ENCODE measurements around the gene HP1BP3. TPM values are rescaled to one million over a fixed set of nuclear protein-coding genes. Genes with fewer than 3 reads are reported as not detected.
A peak's percentile ranks its signal among the peaks of the same experiment; 100 is the strongest.

HP1BP3 gene
- total and polyA plus RNA-seq, 12 donors = 52.5 to 229 (median 178) TPM

DNA sequence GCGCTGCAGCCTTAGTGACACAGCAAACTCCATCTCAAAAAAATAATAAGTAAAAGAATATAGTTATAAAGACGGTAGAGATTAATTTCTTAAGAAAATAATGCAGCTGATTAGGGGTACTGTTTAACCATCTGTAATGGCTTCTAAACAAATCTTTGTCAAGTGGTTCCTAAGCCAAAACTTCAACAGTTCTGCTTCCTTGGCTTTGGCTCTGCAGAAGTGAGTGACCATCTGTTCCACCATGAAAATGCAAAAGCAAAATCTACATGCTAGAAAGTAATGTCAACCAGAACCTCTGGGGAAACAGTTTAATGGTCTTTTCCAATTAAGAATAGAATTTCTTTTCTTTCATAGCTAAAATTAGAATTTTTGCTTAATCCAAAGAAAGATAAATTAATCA lies 46.3 kb downstream of the HP1BP3 start:
- H3K4me1 ChIP-seq (replicated peaks in 1 of 2) = peaks cover 0 to 9% of the 10 kb centered on the region in 2 donors
- no peaks in the 10 kb centered on the region for H3K27me3 ChIP-seq
- H3K4me3 ChIP-seq = no peak overlapping the region
- DNase-seq = no peak
- H3K36me3 ChIP-seq (replicated peaks in 1 of 2) = peaks cover 0 to 76% of the 10 kb centered on the region in 2 donors
- no peaks in the 10 kb centered on the region for H3K9me3 ChIP-seq (replicated peaks in 1 of 3)
- H3K27ac ChIP-seq = no peak overlapping the region
- TF ChIP-seq, protein P1, sequence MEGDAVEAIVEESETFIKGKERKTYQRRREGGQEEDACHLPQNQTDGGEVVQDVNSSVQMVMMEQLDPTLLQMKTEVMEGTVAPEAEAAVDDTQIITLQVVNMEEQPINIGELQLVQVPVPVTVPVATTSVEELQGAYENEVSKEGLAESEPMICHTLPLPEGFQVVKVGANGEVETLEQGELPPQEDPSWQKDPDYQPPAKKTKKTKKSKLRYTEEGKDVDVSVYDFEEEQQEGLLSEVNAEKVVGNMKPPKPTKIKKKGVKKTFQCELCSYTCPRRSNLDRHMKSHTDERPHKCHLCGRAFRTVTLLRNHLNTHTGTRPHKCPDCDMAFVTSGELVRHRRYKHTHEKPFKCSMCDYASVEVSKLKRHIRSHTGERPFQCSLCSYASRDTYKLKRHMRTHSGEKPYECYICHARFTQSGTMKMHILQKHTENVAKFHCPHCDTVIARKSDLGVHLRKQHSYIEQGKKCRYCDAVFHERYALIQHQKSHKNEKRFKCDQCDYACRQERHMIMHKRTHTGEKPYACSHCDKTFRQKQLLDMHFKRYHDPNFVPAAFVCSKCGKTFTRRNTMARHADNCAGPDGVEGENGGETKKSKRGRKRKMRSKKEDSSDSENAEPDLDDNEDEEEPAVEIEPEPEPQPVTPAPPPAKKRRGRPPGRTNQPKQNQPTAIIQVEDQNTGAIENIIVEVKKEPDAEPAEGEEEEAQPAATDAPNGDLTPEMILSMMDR (IDR thresholded peaks at IDR 0.05) = no peak
- TF ChIP-seq POLR2A (IDR thresholded peaks at IDR 0.05) = no peak
- 85 to 92% (median 87%) methylated on average over 2 of the region's 2 CpGs for WGBS, 4 donors
- intact Hi-C loops (cut with DNase I) = no loop called here

DNA sequence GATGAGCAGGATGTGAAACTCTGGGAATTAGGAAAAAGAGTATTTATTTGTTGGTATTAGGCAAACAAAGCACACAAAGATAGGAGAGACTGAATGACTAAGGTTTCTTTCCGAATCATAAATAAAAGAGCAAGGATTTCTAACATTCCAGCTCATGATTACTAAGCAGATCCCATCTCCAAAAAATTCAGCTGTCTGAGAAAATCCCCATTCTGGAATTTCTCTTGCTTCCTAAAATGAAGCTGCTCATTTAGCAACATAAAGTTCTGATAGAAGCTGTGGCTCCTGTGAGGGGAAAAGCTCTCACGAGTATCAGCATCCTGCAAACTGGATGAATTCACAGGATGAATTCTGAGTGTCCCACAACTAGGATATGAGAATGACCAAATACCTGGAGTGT lies 47.9 kb downstream of the HP1BP3 start:
- no peak for DNase-seq
- intact Hi-C loops (cut with DNase I) = no loop called here
- TF ChIP-seq POLR2A (IDR thresholded peaks at IDR 0.05) = no peak
- TF ChIP-seq, protein P1 (IDR thresholded peaks at IDR 0.05) = no peak

DNA sequence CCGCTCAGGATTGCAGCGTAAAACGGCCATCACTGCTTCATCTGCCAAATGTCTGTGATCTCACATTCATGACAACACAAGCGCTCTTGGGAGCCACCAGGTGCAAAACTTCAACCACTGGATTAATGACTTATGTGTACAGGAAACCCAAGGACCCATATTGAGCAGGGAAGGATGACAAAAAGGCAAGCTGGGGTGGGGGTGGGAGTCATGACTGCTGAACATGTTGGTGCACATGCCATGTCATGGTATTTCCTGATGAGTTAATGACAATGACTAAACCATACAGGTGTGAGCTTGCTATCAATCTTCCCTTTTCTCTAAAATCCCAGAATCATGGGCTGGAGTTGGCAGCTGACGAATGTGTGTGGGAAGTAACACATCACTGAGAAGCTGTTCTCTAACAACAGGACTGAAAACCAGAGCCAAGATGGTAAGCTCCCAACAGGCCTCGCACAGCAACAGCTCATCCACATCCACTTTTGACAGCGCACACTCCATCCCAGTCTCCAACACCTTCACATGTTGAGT lies 51.5 kb downstream of the HP1BP3 start:
- peak in 2 of 7 donors; percentile 19 to 52 for DNase-seq
- TF ChIP-seq POLR2A (IDR thresholded peaks at IDR 0.05) = no peak
- TF ChIP-seq, protein P1 (IDR thresholded peaks at IDR 0.05) = no peak
- no peak overlapping the region for H3K4me3 ChIP-seq
- WGBS, 4 donors = 92 to 98% (median 96%) methylated on average over 7 of the region's 7 CpGs
- peaks cover 16 to 24% of the 10 kb centered on the region in 2 donors for H3K4me1 ChIP-seq (replicated peaks in 1 of 2)
- peaks cover 0 to 24% of the 10 kb centered on the region in 2 donors for H3K36me3 ChIP-seq (replicated peaks in 1 of 2)
- intact Hi-C loops (cut with DNase I) = no loop called here
- H3K9me3 ChIP-seq (replicated peaks in 1 of 3) = no peaks in the 10 kb centered on the region
- no peak overlapping the region for H3K27ac ChIP-seq
- no peaks in the 10 kb centered on the region for H3K27me3 ChIP-seq

More for the DNA sequence above, 47.9 kb downstream of the HP1BP3 start:
- H3K4me3 ChIP-seq = no peak overlapping the region
- no peaks in the 10 kb centered on the region for H3K27me3 ChIP-seq
- WGBS, 4 donors = 43 to 57% (median 49%) methylated on average over 2 of the region's 2 CpGs
- peaks cover 0 to 60% of the 10 kb centered on the region in 2 donors for H3K36me3 ChIP-seq (replicated peaks in 1 of 2)
- no peaks in the 10 kb centered on the region for H3K9me3 ChIP-seq (replicated peaks in 1 of 3)
- peaks cover 0 to 9% of the 10 kb centered on the region in 2 donors for H3K4me1 ChIP-seq (replicated peaks in 1 of 2)
- H3K27ac ChIP-seq = peak overlapping the region in 3 of 5 donors; percentile 12 to 54 (median 52)

DNA sequence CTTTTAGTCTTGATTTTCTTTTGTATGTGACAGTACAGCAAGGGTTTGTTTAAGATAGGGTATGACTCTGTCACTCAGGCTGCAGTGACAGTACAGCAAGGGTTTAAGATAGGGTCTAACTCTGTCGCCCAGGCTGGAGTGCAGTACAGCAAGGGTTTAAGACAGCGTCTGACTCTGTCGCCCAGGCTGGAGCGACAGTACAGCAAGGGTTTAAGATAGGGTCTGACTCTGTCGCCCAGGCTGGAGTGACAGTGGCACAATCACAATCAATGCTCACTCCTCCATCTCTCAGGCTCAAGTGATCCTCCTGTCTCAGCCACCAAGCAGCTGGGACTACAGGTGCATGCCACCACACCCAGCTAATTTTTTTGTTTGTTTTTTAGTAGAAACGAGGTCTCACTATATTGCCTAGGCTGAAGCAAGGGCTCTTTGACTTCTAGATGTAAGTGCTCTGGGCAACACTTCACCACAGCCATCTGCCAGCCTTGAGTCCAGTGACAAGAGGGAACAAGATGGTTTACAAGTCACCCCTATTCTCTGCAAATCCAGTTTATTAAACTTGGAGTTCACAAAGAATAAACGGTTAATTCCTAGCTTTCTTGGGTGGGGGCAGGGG lies 53.6 kb downstream of the HP1BP3 start:
- Histone ChIP-seq H3K36me3 (replicated peaks in 1 of 2) (peaks cover 0 to 15% of the 10 kb centered on the region in 2 donors), H3K9me3 (replicated peaks in 1 of 3) (no peaks in the 10 kb centered on the region), H3K4me3 (peak overlapping the region in 2 of 4 donors; percentile 45 to 81), H3K27ac (peak overlapping the region in 4 of 5 donors; percentile 13 to 92 (median 70)), H3K4me1 (replicated peaks in 1 of 2) (peaks cover 15 to 16% of the 10 kb centered on the region in 2 donors), H3K27me3 (no peaks in the 10 kb centered on the region)
- TF ChIP-seq, protein P1 (IDR thresholded peaks at IDR 0.05) = no peak
- peak in 1 of 2 donors; percentile 48 for TF ChIP-seq POLR2A (IDR thresholded peaks at IDR 0.05)
- peak in 2 of 7 donors; percentile 18 to 46 for DNase-seq
- intact Hi-C loops (cut with DNase I) = no loop called here
- WGBS, 4 donors = 18 to 30% (median 22%) methylated on average over 6 to 7 of the region's 7 CpGs
